ENCODE measurements around the gene UBLCP1.

DNA sequence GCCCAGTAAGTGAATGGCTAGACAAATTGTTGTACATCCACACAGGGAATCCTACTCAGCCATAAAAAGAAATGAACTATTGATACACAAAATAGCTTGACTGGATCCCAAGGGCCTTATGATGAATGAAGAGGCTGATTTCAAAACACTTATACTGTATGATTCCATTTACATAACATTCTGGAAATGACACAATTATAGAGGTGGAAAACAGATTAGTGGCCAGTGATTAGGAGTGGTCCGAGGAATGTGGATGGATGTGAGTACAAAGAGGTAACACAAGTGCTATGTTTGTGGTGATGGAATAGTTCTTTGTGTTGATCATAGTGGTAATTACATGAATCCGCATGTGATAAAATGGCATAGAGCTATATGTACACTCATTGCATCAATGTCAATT, 4.7 kb upstream of the UBLCP1 start:
- TF ChIP-seq MAX (IDR thresholded peaks at IDR 0.05): no peak
- TF ChIP-seq POLR2AphosphoS5 (IDR thresholded peaks at IDR 0.05; ENCODE audit: low read depth, low read length): no peak
- no peak; a peak in 1 of 6 replicates for TF ChIP-seq CTCF (IDR thresholded peaks at IDR 0.05 in 2 of 3, conservative IDR thresholded peaks at IDR 0.05 in 1 of 3; ENCODE audit: borderline replicate concordance in 1 of 3, insufficient read depth in 1 of 3, low read depth in 2 of 3, low read length in 2 of 3)
- no peak for TF ChIP-seq SRF (IDR thresholded peaks at IDR 0.05; ENCODE audit: low read depth)
- TF ChIP-seq REST (IDR thresholded peaks at IDR 0.05; ENCODE audit: low read depth): no peak
- no peak for TF ChIP-seq RAD21 (IDR thresholded peaks at IDR 0.05; ENCODE audit: low read depth)
- no peak for TF ChIP-seq CEBPB (IDR thresholded peaks at IDR 0.05; ENCODE audit: low read depth)
- no peak for TF ChIP-seq ZBTB33 (IDR thresholded peaks at IDR 0.05; ENCODE audit: extremely low read depth, insufficient replicate concordance, low read length)

All from HCT116 (cell line).